IMR-90 (cell line): ENCODE results near the gene TUBB4A. TPM values are rescaled to one million over a fixed set of nuclear protein-coding genes. Genes with fewer than 3 reads are reported as not detected.

ENCODE experiments used
- ATAC-seq: fragments of 200-7000 bp; cut with Tn5 transposase; 2 replicates; pipeline ENCODE4 v1.9.1; 2020; ENCODE audit warnings: low read depth, mild to moderate bottlenecking, moderate library complexity
- BruUV-seq: library from RNA; stranded (reverse); fragments of 400-500 nt; replicated peaks from 2 replicates; lab custom pipeline; 2021; lab: Mats Ljungman, UMichigan
- CTCF ChIA-PET: fragments of 300-600 bp; formaldehyde crosslinking; extraction: SDS; loops from one replicate; lab custom pipeline; 2021; ENCODE audit warnings: antibody characterized with exemption; lab: Yijun Ruan, JAX
- POLR2A ChIA-PET: fragments of 300-600 bp; sonication (Branson Sonifier 250); formaldehyde crosslinking; loops from one replicate; lab custom pipeline; 2022; ENCODE audit warnings: antibody characterized with exemption; ENCODE audit not compliant: unreplicated experiment; lab: Charles Lee
- DNase-seq: peaks from one replicate; pipeline ENCODE4 v3.0.0; 2013
- H2AFZ ChIP-seq: replicated peaks from 2 replicates; pipeline ENCODE3; 2013; ENCODE audit warnings: low read length, mild to moderate bottlenecking; ENCODE audit not compliant: poor library complexity
- H2AK5ac ChIP-seq: 2 replicates; pipeline ENCODE4 v1.6.1; 2013; ENCODE audit warnings: low read depth, low read length, inconsistent platforms
- H2AK9ac ChIP-seq: replicated peaks from 2 replicates; pipeline ENCODE3; 2013; ENCODE audit warnings: mild to moderate bottlenecking, low read depth, low read length, moderate library complexity; ENCODE audit not compliant: poor library complexity
- H2BK120ac ChIP-seq: 2 replicates; pipeline ENCODE4 v1.6.1; 2013; ENCODE audit warnings: low read depth, low read length, inconsistent platforms
- H2BK15ac ChIP-seq: 3 replicates; pipeline ENCODE4 v1.6.1; 2013; ENCODE audit warnings: low read depth, low read length, inconsistent platforms
- H2BK20ac ChIP-seq: 2 replicates; pipeline ENCODE4 v1.6.1; 2013; ENCODE audit warnings: low read depth, mild to moderate bottlenecking, inconsistent platforms, low read length, moderate library complexity
- H2BK5ac ChIP-seq: 2 replicates; pipeline ENCODE4 v1.6.1; 2013; ENCODE audit warnings: mild to moderate bottlenecking, low read depth, low read length, inconsistent platforms; ENCODE audit not compliant: poor library complexity, severe bottlenecking
- H3K14ac ChIP-seq: replicated peaks from 2 replicates; pipeline ENCODE4 v1.6.1; 2013; ENCODE audit warnings: low read depth, low read length, inconsistent platforms
- H3K18ac ChIP-seq: 2 replicates; pipeline ENCODE4 v1.6.1; 2013; ENCODE audit warnings: low read depth, low read length, control low read depth
- H3K23ac ChIP-seq: 2 replicates; pipeline ENCODE4 v1.6.1; 2013; ENCODE audit warnings: low read depth, low read length, inconsistent platforms
- H3K27ac ChIP-seq: 2 replicates; pipeline ENCODE4 v1.5.1; 2013; ENCODE audit warnings: mild to moderate bottlenecking, control low read depth, low read length; ENCODE audit not compliant: insufficient read depth
- H3K27me3 ChIP-seq: 2 replicates; pipeline ENCODE4 v1.6.1; 2013; ENCODE audit warnings: low read length; ENCODE audit not compliant: control insufficient read depth, insufficient read depth
- H3K36me3 ChIP-seq: 2 replicates; pipeline ENCODE4 v1.6.1; 2013; ENCODE audit warnings: low read length, mixed read lengths; ENCODE audit not compliant: control insufficient read depth, insufficient read depth
- H3K4ac ChIP-seq: 2 replicates; pipeline ENCODE4 v1.6.1; 2013; ENCODE audit warnings: low read depth, low read length, inconsistent platforms
- H3K4me1 ChIP-seq: 2 replicates; pipeline ENCODE4 v1.6.1; 2013; ENCODE audit warnings: low read length, mixed read lengths; ENCODE audit not compliant: control insufficient read depth, insufficient read depth
- H3K4me2 ChIP-seq: 2 replicates; pipeline ENCODE4 v1.6.1; 2013; ENCODE audit warnings: low read depth, mild to moderate bottlenecking, control low read depth, low read length, moderate library complexity
- H3K4me3 ChIP-seq: 2 replicates; pipeline ENCODE4 v1.5.1; 2013; ENCODE audit warnings: low read depth, mild to moderate bottlenecking, control low read depth, low read length, moderate library complexity; ENCODE audit not compliant: insufficient read depth
- H3K56ac ChIP-seq: 2 replicates; pipeline ENCODE4 v1.6.1; 2013; ENCODE audit warnings: low read length, inconsistent platforms; ENCODE audit not compliant: insufficient read depth; ENCODE audit errors: extremely low read depth
- H3K79me1 ChIP-seq, 2 experiments: 2 replicates each; pipeline ENCODE4 v1.6.1; 2013; ENCODE audit warnings: low read length in 2 of 2, inconsistent platforms in 1 of 2, low read depth in 1 of 2
- H3K9ac ChIP-seq: 2 replicates; pipeline ENCODE4 v1.6.1; 2013; ENCODE audit warnings: low read depth, low read length, control low read depth
- H3K9me1 ChIP-seq: 2 replicates; pipeline ENCODE4 v1.6.1; 2013; ENCODE audit warnings: low read length, inconsistent platforms; ENCODE audit not compliant: insufficient read depth
- H3K9me3 ChIP-seq: 2 replicates; pipeline ENCODE4 v1.6.1; 2013; ENCODE audit warnings: low read length; ENCODE audit not compliant: control insufficient read depth, insufficient read depth
- H4K20me1 ChIP-seq: 2 replicates; pipeline ENCODE4 v1.6.1; 2013; ENCODE audit warnings: low read length, inconsistent platforms; ENCODE audit not compliant: insufficient read depth
- H4K5ac ChIP-seq: 2 replicates; pipeline ENCODE4 v1.6.1; 2013; ENCODE audit warnings: mild to moderate bottlenecking, low read depth, low read length, control low read depth
- H4K8ac ChIP-seq, 2 experiments: 2 replicates each; pipeline ENCODE4 v1.6.1; 2013; ENCODE audit warnings: low read depth in 2 of 2, low read length in 2 of 2, control low read depth in 1 of 2, inconsistent platforms in 1 of 2
- H4K91ac ChIP-seq: 2 replicates; pipeline ENCODE4 v1.6.1; 2013; ENCODE audit warnings: low read depth, low read length, inconsistent platforms; ENCODE audit not compliant: insufficient read depth
- BHLHE40 ChIP-seq: fragments of 150-350 bp; IDR thresholded peaks from 2 replicates; pipeline ENCODE4 v1.6.1; 2016; ENCODE audit warnings: mild to moderate bottlenecking, low read depth, low read length
- CEBPB ChIP-seq: IDR thresholded peaks from 2 replicates; pipeline ENCODE4 v1.6.1; 2012; ENCODE audit warnings: low read depth, low read length, improper control_type of control experiment
- CTCF ChIP-seq: conservative IDR thresholded peaks from 2 replicates; pipeline ENCODE4 v1.5.1; 2012; ENCODE audit warnings: mild to moderate bottlenecking, low read depth, low read length, improper control_type of control experiment
- ELK1 ChIP-seq: fragments of 150-350 bp; IDR thresholded peaks from 2 replicates; pipeline ENCODE4 v1.6.1; 2016; ENCODE audit warnings: low read depth, mild to moderate bottlenecking, low read length, moderate library complexity, borderline replicate concordance
- FOS ChIP-seq: fragments of 150-350 bp; IDR thresholded peaks from 2 replicates; pipeline ENCODE4 v1.6.1; 2016; ENCODE audit warnings: low read depth, low read length
- MAFK ChIP-seq: IDR thresholded peaks from 2 replicates; pipeline ENCODE4 v1.6.1; 2012; ENCODE audit warnings: low read depth, low read length, improper control_type of control experiment
- NFE2L2 ChIP-seq: fragments of 150-350 bp; IDR thresholded peaks from 2 replicates; pipeline ENCODE4 v1.6.1; 2016; ENCODE audit warnings: low read depth, mild to moderate bottlenecking, low read length
- RAD21 ChIP-seq: IDR thresholded peaks from 2 replicates; pipeline ENCODE4 v1.6.1; 2012; ENCODE audit warnings: low read length, improper control_type of control experiment
- RCOR1 ChIP-seq: IDR thresholded peaks from 2 replicates; pipeline ENCODE4 v1.6.1; 2012; ENCODE audit warnings: mild to moderate bottlenecking, low read length, improper control_type of control experiment; ENCODE audit not compliant: insufficient replicate concordance
- RFX5 ChIP-seq: IDR thresholded peaks from 2 replicates; pipeline ENCODE4 v1.8.0; 2012; ENCODE audit warnings: low read depth, mild to moderate bottlenecking, low read length, moderate library complexity
- SMC3 ChIP-seq: fragments of 150-350 bp; IDR thresholded peaks from 2 replicates; pipeline ENCODE4 v1.6.1; 2016; ENCODE audit warnings: low read depth, mild to moderate bottlenecking, antibody characterized with exemption, low read length, moderate library complexity
- WGBS, 2 experiments: methylation state at CpG; one replicate each; pipeline versions ENCODE4 v1.1.5 to v1.1.7; 2013; ENCODE audit warnings: missing lambda C conversion rate in 2 of 2; ENCODE audit not compliant: insufficient read length in 1 of 2; ENCODE audit errors: extremely low coverage in 2 of 2; 5-methylcytosine and 5-hydroxymethylcytosine counted together
- dilution Hi-C: fragments of 300-500 bp; cut with HindIII; formaldehyde crosslinking; loops from one replicate; pipeline ENCODE4 v1.14.3; 2018; ENCODE audit warnings: low sequenced_read_pairs; ENCODE audit not compliant: unreplicated experiment
- in situ Hi-C: fragments of 300-500 bp; cut with MboI; formaldehyde crosslinking; loops from 3 replicates; pipeline ENCODE4 v1.14.3; 2019; ENCODE audit warnings: low sequenced_read_pairs, inconsistent platforms, mixed read lengths
- intact Hi-C: fragments of 100-400 bp; cut with micrococcal nuclease; formaldehyde crosslinking; loops from 2 replicates; pipeline ENCODE4 v1.10.0; 2022
- polyA plus RNA-seq, 3 experiments: library from polyadenylated mRNA; depleted of rRNA; stranded (reverse); fragments of >200 nt; gene quantifications; 2 replicates each; pipeline ENCODE4 v1.2.3, GENCODE V29; 2012; ENCODE audit warnings: low replicate concordance in 1 of 3
- total RNA-seq: library from RNA; depleted of rRNA; stranded (reverse); fragments of >200 nt; gene quantifications from 2 replicates; pipeline ENCODE4 v1.2.3, GENCODE V29; 2012

TUBB4A gene
- total and polyA plus RNA-seq, 2 of the 4 experiments (the other 2 are of a cell fraction): not detected

- 0 out of 2 replicates have a peak overlapping the region, but pooled peaks have one; percentile 24 for H3K4me3 ChIP-seq
- 0% methylated on average over 6 of the region's 29 CpGs; no CpG with 5 or more reads in 1 of the 2 experiments for WGBS, 2 experiments
- H4K8ac ChIP-seq: no peak overlapping the region
- in situ Hi-C loops (no loop called here), intact Hi-C loops (no loop called here), dilution Hi-C loops (no loop called here)
- no peak overlapping the region for H2AK5ac ChIP-seq
- no peaks in the 10 kb centered on the region for H3K36me3 ChIP-seq
- no peak overlapping the region for H4K5ac ChIP-seq
- H2BK5ac ChIP-seq: no peak overlapping the region
- H3K4me1 ChIP-seq: no peaks in the 10 kb centered on the region
- CTCF ChIA-PET: no interaction called here
- no peak overlapping the region for H3K4ac ChIP-seq
- peaks cover 3% of the 10 kb centered on the region; the same call in 1 of the 2 replicates for H3K9me3 ChIP-seq
- no peak overlapping the region for H2AK9ac ChIP-seq
- no peak overlapping the region for H2BK15ac ChIP-seq
- H3K9me1 ChIP-seq: no peaks in the 10 kb centered on the region
- peak overlapping the region; percentile 66 for H2AFZ ChIP-seq
- POLR2A ChIA-PET: no interaction called here
- no peak overlapping the region for H3K14ac ChIP-seq
- H3K56ac ChIP-seq: no peak overlapping the region
- no peaks in the 10 kb centered on the region for H3K79me1 ChIP-seq
- no peak overlapping the region for H3K9ac ChIP-seq
- H3K4me2 ChIP-seq: 0 out of 2 replicates have a peak overlapping the region, but pooled peaks have one; percentile 6
- H4K20me1 ChIP-seq: no peaks in the 10 kb centered on the region
- ATAC-seq (no peak), DNase-seq (no peak)
- no peak overlapping the region for H2BK120ac ChIP-seq
- no peak overlapping the region for H3K27ac ChIP-seq
- H3K23ac ChIP-seq: no peak overlapping the region
- H3K18ac ChIP-seq: no peak overlapping the region
- TF ChIP-seq CEBPB (no peak), RAD21 (no peak), CTCF (no peak), NFE2L2 (no peak), BHLHE40 (no peak), MAFK (no peak), ELK1 (no peak), RFX5 (no peak), RCOR1 (no peak), FOS (no peak), SMC3 (no peak)
- no peak overlapping the region for H4K91ac ChIP-seq
- H3K27me3 ChIP-seq: peaks cover 12% of the 10 kb centered on the region
- no TSS peak for BruUV-seq
- no peak overlapping the region for H2BK20ac ChIP-seq
These were observed 25.1 kb downstream of the TUBB4A start for GRCh38 chr19:6476896-6477431.
